Tibial artery (tissue), 4 donors: ENCODE data around the gene RBM4.
A peak's percentile ranks its signal among the peaks of the same experiment; 100 is the strongest.
"Not testable (repeated sequence)": the region's sequence is repeated elsewhere in the genome, so short reads cannot be mapped to it uniquely, and the experiment has no call there.

Experiments used
- DNase-seq, 2 donors: peaks; one replicate each; pipeline ENCODE4 v3.0.0-alpha.2; 2019
- H3K27ac ChIP-seq, 2 donors: fragments of 200-600 bp; sonication (generic) in 1 of 2; 1 replicate in 1 of 2; 2 replicates in 1 of 2; pipeline ENCODE4 v1.5.1; 2018 to 2019; ENCODE audit warnings: mild to moderate bottlenecking in 1 of 2
- H3K27me3 ChIP-seq, 2 donors: fragments of 200-600 bp; sonication (generic) in 1 of 2; one replicate each; pipeline versions ENCODE4 v1.5.1 to v1.6.0; 2016 to 2019
- H3K36me3 ChIP-seq, 3 donors: fragments of 200-600 bp; sonication (generic) in 2 of 3; one replicate each; pipeline ENCODE4 v1.5.1; 2016 to 2019; ENCODE audit warnings: mild to moderate bottlenecking in 2 of 3
- H3K4me1 ChIP-seq, 4 donors: fragments of 200-600 bp; sonication (generic) in 2 of 4; 1 replicate in 3 of 4; 2 replicates in 1 of 4; pipeline ENCODE4 v1.5.1; 2016 to 2019
- H3K4me3 ChIP-seq, 2 donors: fragments of 200-600 bp; sonication (generic) in 1 of 2; 1 replicate in 1 of 2; 2 replicates in 1 of 2; pipeline ENCODE4 v1.5.1; 2018 to 2019; ENCODE audit warnings: mild to moderate bottlenecking in 2 of 2
- H3K9me3 ChIP-seq, 3 donors: fragments of 200-600 bp; sonication (generic) in 1 of 3; one replicate each; pipeline ENCODE4 v1.5.1; 2016 to 2019
- intact Hi-C: fragments of 100-400 bp; cut with DNase I; formaldehyde crosslinking; loops from one replicate; pipeline ENCODE4 v1.15.0; 2023; ENCODE audit warnings: low total_unique reads
- TF ChIP-seq, protein P1 (sequence below), 2 experiments: fragments of 200-600 bp in 1 of 2; fragments of 450-650 bp in 1 of 2; IDR thresholded peaks; one replicate each; pipeline ENCODE4 v1.5.1; 2017 to 2019; ENCODE audit warnings: antibody characterized with exemption in 2 of 2, mild to moderate bottlenecking in 1 of 2, moderate library complexity in 1 of 2

Gene RBM4

DNA sequence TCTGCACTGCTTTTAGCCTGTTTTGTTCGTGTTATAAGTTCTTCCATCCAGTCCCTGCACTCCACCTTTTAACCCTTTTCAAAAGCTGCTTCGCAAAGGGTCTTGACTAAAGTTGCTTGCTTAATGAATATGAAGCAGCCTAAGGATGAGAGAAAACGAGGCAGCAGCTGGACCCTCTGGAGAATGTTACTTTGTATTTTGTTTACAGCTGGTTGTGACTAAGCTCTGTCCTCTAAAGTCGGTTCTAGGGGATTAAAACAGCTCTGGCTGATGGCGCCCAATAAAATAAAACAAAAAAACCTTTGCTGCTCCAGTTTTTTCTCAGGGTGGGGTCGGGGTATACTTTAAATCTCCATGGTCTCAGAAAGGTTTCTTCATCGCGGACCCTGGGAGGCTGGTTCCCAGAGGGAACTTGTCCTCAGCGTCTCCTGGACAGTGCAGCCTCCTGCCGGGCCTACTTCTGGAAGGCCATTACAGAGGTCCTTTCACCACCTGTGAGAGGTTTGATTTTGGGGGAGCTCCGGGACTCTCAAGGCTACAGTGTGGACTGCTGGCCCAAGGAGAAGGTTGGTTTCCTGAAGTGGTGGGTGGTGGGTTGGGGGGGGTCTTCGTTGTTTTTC lies 836 bp upstream of the RBM4 start:
- peak overlapping the region; percentile 80 to 82 for H3K4me3 ChIP-seq
- no peaks in the 10 kb centered on the region for H3K9me3 ChIP-seq
- H3K27me3 ChIP-seq, result no peaks in the 10 kb centered on the region
- TF ChIP-seq, protein P1, sequence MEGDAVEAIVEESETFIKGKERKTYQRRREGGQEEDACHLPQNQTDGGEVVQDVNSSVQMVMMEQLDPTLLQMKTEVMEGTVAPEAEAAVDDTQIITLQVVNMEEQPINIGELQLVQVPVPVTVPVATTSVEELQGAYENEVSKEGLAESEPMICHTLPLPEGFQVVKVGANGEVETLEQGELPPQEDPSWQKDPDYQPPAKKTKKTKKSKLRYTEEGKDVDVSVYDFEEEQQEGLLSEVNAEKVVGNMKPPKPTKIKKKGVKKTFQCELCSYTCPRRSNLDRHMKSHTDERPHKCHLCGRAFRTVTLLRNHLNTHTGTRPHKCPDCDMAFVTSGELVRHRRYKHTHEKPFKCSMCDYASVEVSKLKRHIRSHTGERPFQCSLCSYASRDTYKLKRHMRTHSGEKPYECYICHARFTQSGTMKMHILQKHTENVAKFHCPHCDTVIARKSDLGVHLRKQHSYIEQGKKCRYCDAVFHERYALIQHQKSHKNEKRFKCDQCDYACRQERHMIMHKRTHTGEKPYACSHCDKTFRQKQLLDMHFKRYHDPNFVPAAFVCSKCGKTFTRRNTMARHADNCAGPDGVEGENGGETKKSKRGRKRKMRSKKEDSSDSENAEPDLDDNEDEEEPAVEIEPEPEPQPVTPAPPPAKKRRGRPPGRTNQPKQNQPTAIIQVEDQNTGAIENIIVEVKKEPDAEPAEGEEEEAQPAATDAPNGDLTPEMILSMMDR (IDR thresholded peaks at IDR 0.05), result no peak
- intact Hi-C loops, result loop anchor here (2.0 kb wide), 1 partner anchor 21 kb away; the partner anchor contains the start of gene RBM14
- H3K4me1 ChIP-seq, result peaks cover 4 to 55% (median 43%) of the 10 kb centered on the region in 4 donors
- no peak for DNase-seq
- H3K36me3 ChIP-seq, result peaks cover 3 to 25% (median 16%) of the 10 kb centered on the region in 3 donors
- H3K27ac ChIP-seq, result peak overlapping the region; percentile 91 to 93

DNA sequence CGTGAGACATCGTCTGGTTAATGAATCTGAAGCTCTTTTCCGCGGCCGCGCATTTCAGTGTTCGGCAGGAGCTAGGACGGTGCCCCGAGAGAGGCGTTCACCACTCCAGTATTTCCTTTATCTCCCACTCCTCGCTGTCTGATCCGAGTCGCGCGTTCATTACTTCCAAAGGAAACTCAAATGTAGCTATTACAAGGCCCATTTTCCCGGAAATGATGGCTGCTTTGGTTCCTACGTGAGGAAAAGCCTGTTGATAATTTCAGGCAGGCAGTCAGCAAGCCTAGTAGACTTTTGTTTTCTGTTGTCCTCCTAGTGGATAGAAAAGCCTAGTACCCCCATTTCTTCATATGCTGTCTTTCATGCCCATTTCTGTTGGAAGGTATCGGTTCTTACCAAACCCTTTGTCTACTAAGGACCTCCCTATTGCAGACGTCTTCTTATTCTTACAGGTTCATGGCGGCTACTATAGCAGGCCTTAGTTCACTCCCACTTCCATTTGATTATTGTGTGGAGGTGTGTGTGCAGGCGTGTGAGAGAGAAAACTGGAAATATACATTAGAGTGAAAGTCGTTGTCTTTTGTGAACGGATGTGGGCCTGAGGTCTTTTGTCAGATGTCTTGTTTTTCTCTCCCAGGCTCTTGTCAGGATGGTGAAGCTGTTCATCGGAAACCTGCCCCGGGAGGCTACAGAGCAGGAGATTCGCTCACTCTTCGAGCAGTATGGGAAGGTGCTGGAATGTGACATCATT lies 737 bp downstream of the RBM4 start:
- Histone ChIP-seq H3K4me3 (peak overlapping the region; percentile 80 to 82), H3K4me1 (peaks cover 4 to 64% (median 56%) of the 10 kb centered on the region in 4 donors), H3K9me3 (no peaks in the 10 kb centered on the region), H3K36me3 (peaks cover 13 to 32% (median 29%) of the 10 kb centered on the region in 3 donors), H3K27me3 (no peaks in the 10 kb centered on the region), H3K27ac (peak overlapping the region; percentile 91 to 93)
- DNase-seq, result peak in 1 of 2 donors; percentile 29
- TF ChIP-seq, protein P1 (IDR thresholded peaks at IDR 0.05), result no peak
- intact Hi-C loops, result loop anchor here (2.0 kb wide), 1 partner anchor 22 kb away; the partner anchor contains the start of gene RBM14

DNA sequence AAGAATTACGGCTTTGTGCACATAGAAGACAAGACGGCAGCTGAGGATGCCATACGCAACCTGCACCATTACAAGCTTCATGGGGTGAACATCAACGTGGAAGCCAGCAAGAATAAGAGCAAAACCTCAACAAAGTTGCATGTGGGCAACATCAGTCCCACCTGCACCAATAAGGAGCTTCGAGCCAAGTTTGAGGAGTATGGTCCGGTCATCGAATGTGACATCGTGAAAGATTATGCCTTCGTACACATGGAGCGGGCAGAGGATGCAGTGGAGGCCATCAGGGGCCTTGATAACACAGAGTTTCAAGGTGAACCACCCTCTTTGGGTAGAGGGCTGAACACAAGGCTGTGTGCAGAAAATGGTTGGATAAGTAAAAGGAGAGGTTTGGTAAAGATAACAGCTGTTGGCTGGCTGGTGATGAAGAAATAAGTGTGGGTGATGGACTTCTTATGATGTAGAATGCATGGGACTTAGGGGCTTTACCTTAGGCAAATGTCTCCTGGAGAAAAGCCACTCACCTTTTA lies 1.4 kb downstream of the RBM4 start:
- peaks cover 20 to 39% (median 35%) of the 10 kb centered on the region in 3 donors for H3K36me3 ChIP-seq
- H3K4me1 ChIP-seq, result peaks cover 4 to 70% (median 59%) of the 10 kb centered on the region in 4 donors

DNA sequence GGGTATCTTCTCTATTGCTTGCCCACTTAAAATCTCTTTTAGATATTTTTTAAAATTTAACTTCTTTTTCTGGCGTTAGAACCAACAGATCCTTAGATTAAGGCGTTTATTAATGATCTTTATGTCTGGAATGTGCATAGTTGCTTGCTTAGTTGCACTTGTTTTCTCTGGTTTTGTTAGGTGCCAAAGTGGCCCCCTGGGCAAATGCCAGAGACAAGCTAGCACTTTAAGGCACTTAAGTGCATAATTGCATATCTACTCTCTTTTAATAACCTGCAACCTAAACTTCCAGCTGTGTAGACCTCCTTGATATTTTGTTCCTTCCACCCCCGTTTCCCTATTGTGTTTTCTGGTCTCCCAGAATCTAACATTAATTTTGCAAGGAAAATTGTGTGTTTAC lies 3.3 kb downstream of the RBM4 start:
- Histone ChIP-seq H3K27me3 (no peaks in the 10 kb centered on the region), H3K9me3 (no peaks in the 10 kb centered on the region), H3K4me1 (peaks cover 4 to 90% (median 70%) of the 10 kb centered on the region in 4 donors), H3K36me3 (peaks cover 34 to 56% (median 52%) of the 10 kb centered on the region in 3 donors), H3K27ac (peak overlapping the region; percentile 6 to 93), H3K4me3 (peak overlapping the region; percentile 16 to 80)
- DNase-seq, result no peak
- TF ChIP-seq, protein P1 (IDR thresholded peaks at IDR 0.05), result no peak
- intact Hi-C loops, result no loop called here

More for the DNA sequence above, 1.4 kb downstream of the RBM4 start:
- not testable (repeated sequence) for DNase-seq, H3K27me3 ChIP-seq, H3K9me3 ChIP-seq
- peak overlapping the region; percentile 2 to 93 for H3K27ac ChIP-seq
- H3K4me3 ChIP-seq, result peak overlapping the region; percentile 80 to 82
- intact Hi-C loops, result loop anchor here (2.0 kb wide), 1 partner anchor 23 kb away; the partner anchor contains the start of gene RBM14

DNA sequence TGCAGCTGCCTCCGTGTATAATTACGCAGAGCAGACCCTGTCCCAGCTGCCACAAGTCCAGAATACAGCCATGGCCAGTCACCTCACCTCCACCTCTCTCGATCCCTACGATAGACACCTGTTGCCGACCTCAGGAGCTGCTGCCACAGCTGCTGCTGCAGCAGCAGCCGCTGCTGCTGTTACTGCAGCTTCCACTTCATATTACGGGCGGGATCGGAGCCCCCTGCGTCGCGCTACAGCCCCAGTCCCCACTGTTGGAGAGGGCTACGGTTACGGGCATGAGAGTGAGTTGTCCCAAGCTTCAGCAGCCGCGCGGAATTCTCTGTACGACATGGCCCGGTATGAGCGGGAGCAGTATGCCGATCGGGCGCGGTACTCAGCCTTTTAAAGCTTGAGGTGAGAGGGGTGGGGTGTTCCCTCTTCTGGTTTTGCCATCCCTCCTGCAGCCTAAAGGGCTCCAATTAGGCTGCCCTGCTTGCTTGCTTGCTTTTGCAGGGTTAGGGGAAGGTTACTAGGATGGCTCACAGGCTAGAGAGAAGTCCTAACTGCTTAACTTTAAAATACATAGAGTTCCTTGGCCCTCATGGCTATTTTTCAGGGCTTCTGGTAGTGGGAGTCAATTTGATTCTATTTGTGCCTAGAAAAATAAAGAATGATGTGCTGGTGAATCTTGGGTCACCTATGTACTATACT lies 5.4 kb downstream of the RBM4 start:
- Histone ChIP-seq H3K4me1 (peaks cover 0 to 86% (median 61%) of the 10 kb centered on the region in 4 donors), H3K36me3 (peaks cover 49 to 75% (median 71%) of the 10 kb centered on the region in 3 donors), H3K27ac (no peak overlapping the region), H3K27me3 (no peaks in the 10 kb centered on the region), H3K4me3 (peak overlapping the region in 1 of 2 donors; percentile 80), H3K9me3 (no peaks in the 10 kb centered on the region)
- no peak for DNase-seq
- intact Hi-C loops, result no loop called here
- TF ChIP-seq, protein P1 (IDR thresholded peaks at IDR 0.05), result no peak
